Posterior vena cava (tissue), 2 donors: ENCODE data around the gene TMEM129. TPM values are rescaled to one million over a fixed set of nuclear protein-coding genes. Genes with fewer than 3 reads are reported as not detected.
A peak's percentile ranks its signal among the peaks of the same experiment; 100 is the strongest.

Experiments used
- DNase-seq: peaks from one replicate; pipeline ENCODE4 v3.0.0-alpha.2; 2020; ENCODE audit warnings: low spot score
- intact Hi-C, 2 donors: fragments of 100-400 bp; cut with DNase I; formaldehyde crosslinking; loops; one replicate each; pipeline versions ENCODE4 v1.14.1 to v1.14.2; 2022 to 2023
- total RNA-seq, 2 donors: library from RNA; stranded (reverse); fragmentation: NEBNext Ultra II Directional; extraction: Animal tissue kit (Norgen Biotek cat#: 25700); gene quantifications; one replicate each; pipeline ENCODE4 v1.2.1, GENCODE V29; 2021
- donor health status: DM: yes; HTN: yes; CAD: no.
- donor health status: DM: yes; HTN: yes; CAD: no.

The TMEM129 gene
- total RNA-seq, 2 donors from 2014 or later, result 25.1 to 28.1 TPM

DNA sequence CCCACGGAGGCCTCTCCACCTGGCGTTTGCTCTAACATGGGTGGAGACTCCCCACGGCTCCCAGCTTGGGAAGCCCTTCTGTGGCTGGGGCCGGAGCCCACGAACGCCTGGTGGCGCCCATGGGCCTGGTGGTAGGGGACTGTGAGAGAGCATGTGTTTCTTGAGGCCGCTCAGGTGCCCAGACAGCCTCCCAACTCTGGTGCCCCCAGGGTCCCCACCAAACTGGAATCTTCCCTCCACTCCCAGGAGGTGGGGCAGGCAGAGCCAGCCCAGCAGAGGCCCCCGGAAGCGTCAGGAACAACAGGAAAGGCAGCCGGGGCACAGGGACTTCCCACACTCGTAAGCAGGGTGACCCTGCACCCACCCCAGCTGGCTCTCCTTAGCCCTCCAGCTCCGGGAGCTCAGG lies 38.7 kb upstream of the TMEM129 start:
- intact Hi-C loops, result no loop called here
- DNase-seq, result no peak

- DNase-seq, result no peak
- intact Hi-C loops, result no loop called here
Measured at GRCh38 chr4:1759170-1759817, 38.2 kb upstream of the TMEM129 start.

- no peak for DNase-seq
- intact Hi-C loops, result no loop called here
Measured at GRCh38 chr4:1758306-1759121, 37.4 kb upstream of the TMEM129 start.

- intact Hi-C loops, result no loop called here
- DNase-seq, result no peak
Measured at GRCh38 chr4:1757836-1758235, 36.7 kb upstream of the TMEM129 start.

DNA sequence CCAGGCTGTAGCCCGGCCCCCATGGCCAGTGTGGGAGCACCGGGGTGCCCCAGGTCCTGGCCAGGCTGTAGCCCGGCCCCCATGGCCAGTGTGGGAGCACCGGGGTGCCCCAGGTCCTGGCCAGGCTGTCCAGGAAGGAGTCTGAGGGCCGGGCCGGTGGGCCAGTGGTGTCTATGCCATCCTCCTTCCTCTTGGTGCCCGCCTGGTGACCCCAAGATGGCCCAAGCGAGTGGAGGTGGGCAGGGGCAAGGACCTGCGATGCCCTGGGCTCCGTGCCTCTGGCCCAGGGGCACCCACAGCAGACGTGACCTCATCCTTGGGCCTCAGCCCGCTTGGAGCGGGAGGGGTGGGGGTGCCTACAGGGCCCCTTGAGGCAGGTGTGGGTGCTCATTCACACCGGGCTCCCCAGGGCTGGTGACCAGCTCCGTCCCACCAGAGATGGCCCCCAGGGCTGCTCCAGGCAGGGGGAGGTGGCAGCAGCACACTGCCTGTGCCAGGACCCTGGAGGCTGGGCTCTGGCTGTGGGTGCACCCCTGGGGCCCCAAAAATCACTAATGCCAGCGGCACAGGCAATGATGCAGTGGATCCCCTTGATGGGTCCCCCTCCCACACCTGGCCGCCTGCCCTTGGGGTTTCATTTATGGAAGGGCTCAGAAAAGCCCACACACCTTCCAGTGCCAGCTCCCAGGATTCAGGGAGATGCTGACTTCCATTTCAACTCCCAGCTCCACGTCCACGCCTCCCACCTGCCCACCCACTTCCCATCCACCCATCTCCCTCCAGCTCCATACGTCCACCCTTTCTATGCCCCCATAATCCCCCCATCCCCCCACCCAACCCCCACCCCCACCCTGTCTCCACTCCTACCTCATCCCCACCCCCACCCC lies 36.0 kb upstream of the TMEM129 start:
- DNase-seq, result no peak
- intact Hi-C loops, result no loop called here

- intact Hi-C loops, result no loop called here
Measured at GRCh38 chr4:1756079-1756478, 35.0 kb upstream of the TMEM129 start.

DNA sequence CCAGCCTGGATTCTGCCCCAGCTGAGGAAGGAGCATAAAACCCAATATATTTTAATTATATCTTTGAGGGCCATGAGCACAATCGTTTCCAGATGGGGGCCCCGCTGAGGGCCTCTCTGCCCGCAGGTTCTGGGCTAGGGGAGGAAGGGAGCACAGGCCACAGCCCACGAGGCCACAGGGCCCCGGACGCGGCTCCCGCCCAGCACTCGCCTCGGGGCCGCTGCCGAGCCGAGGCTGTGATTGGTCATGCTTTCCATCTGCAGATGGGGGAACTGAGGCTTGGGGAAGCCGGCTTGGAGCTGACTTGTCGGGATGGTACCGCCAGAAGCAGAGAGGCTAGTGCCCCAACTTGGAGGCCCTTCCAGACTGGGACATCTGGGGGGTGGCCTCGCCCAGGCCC lies 34.2 kb upstream of the TMEM129 start:
- no peak for DNase-seq
- intact Hi-C loops, result no loop called here

More at GRCh38 chr4:1756079-1756478, 35.0 kb upstream of the TMEM129 start:
- no peak for DNase-seq

- intact Hi-C loops, result no loop called here
- DNase-seq, result no peak
Measured at GRCh38 chr4:1754336-1754735, 33.2 kb upstream of the TMEM129 start.

- DNase-seq, result no peak
- intact Hi-C loops, result no loop called here
Measured at GRCh38 chr4:1753697-1754311, 32.7 kb upstream of the TMEM129 start.

DNA sequence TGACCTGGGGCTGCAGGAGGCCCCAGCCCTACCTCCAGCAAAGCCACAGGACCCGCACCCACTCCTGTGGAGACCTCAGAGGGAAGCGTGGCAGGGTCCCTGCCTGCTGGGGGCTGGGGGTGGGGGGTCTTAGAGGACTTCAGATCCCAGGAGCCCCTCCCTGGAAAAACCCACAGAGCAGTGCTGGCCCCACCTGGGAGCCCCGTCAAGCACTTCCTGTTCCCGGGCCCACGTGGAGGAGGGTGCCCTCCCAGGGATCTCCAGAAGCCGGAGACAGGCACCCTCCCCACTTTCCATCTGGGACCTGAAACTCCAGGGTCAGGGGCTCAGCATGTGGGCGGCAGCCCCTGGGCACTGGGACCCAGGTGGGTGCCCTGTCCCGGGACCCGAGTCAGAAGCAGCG lies 32.2 kb upstream of the TMEM129 start:
- DNase-seq, result no peak
- intact Hi-C loops, result no loop called here

DNA sequence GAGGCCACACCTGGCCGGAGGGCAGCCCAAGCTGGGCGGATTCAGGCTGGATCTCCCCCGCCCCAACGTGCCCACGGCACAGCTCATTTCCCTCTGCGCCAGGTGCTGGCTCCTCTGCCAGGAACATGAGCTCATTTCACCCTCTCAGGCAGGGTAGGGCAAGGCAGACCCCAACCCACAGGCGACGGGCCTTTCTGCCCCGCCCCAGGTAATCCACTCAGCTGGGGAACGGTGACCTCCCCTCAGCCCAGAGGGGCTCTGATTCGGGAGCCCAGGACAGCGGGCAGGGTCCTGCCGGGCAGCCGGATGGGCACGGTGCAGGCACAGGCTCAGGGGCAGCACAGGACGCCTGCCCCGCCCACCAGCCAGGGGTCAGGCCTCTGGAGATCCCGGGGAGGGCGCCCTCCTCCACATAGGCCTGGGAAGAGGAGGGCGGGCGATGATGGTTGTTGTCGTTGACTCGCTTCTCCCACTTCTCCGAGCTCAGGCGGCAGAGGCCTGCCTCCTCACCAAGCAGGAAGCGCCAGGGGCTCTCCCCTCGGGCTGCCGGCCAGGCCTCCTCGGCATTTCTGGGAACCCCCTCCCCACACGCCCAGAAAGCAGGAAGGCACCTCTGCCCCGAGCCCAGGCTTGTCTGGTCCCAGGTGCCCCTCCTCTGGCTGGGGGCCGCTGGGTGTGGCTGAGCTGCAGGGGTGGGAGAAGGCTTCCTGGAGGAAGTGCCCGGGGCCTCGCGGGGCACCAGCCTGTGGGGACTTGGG lies 31.3 kb upstream of the TMEM129 start:
- intact Hi-C loops, result no loop called here

GRCh38 chr4:1751919-1752283 lies 30.8 kb upstream of the TMEM129 start:
- intact Hi-C loops, result no loop called here
- DNase-seq, result no peak

More for the DNA sequence above, 31.3 kb upstream of the TMEM129 start:
- DNase-seq, result no peak

GRCh38 chr4:1751155-1751918 lies 30.2 kb upstream of the TMEM129 start:
- intact Hi-C loops, result no loop called here
- no peak for DNase-seq

- intact Hi-C loops, result no loop called here
Measured at GRCh38 chr4:1750381-1751154, 29.4 kb upstream of the TMEM129 start.

GRCh38 chr4:1749826-1750225 lies 28.7 kb upstream of the TMEM129 start:
- DNase-seq, result no peak
- intact Hi-C loops, result loop anchor here (5.0 kb wide), 2 partner anchors 57 to 147 kb away; no protein-coding TSS in a partner anchor

More at GRCh38 chr4:1750381-1751154, 29.4 kb upstream of the TMEM129 start:
- DNase-seq, result no peak

GRCh38 chr4:1749370-1749769 lies 28.2 kb upstream of the TMEM129 start:
- DNase-seq, result no peak
- intact Hi-C loops, result loop anchor here (5.0 kb wide), 2 partner anchors 58 to 148 kb away; no protein-coding TSS in a partner anchor

- intact Hi-C loops, result loop anchor here (5.0 kb wide), 2 partner anchors 59 to 149 kb away; no protein-coding TSS in a partner anchor
- peak; percentile 92 for DNase-seq
Measured at GRCh38 chr4:1748465-1748995, 27.4 kb upstream of the TMEM129 start.
